ENCODE data around the gene CNTN1. TPM values are rescaled to one million over a fixed set of nuclear protein-coding genes. Genes with fewer than 3 reads are reported as not detected.

Gene CNTN1
- total RNA-seq (not detected), total RNA-seq (0 to 0.12 (median 0) reads per million in 29 experiments)
- total RNA-seq (2013) = 0.31 TPM

GRCh38 chr12:40691913-40692764 lies at the start of gene CNTN1:
TSS of gene CNTN1 (plus strand) at chr12:40692439.
- CTCF ChIA-PET = no interaction called here
- Histone ChIP-seq H3K27me3 (replicated peaks in 1 of 2; ENCODE audit: control insufficient read depth in 2 of 2, extremely low read depth in 1 of 2, insufficient read depth in 2 of 2, low read length in 1 of 2) (peaks cover 9 to 18% of the 10 kb centered on the region in 2 experiments), H3K27ac (ENCODE audit: low read length) (no peak within 1 kb of the TSS), H3K9me3 (no peaks in the 10 kb centered on the region), H3K4me1 (ENCODE audit: control insufficient read depth in 1 of 2, extremely low read depth in 1 of 2, insufficient read depth in 2 of 2, low read length in 2 of 2) (no peaks in the 10 kb centered on the region), H3K36me3 (ENCODE audit: control insufficient read depth in 2 of 2, extremely low read depth in 1 of 2, insufficient read depth in 1 of 2, low read length in 1 of 2) (no peaks in the 10 kb centered on the region), H3K4me3 (ENCODE audit: control insufficient read depth in 1 of 2, extremely low read depth in 1 of 2, low read length in 1 of 2) (no peak within 1 kb of the TSS)
- Mint-ChIP-seq H3K9me3 (peaks cover 0 to 1% (median 0%) of the 10 kb centered on the region in 3 donors), H3K36me3 (peaks cover 2% of the 10 kb centered on the region), H3K27ac (no peak within 1 kb of the TSS), H3K4me3 (no peak within 1 kb of the TSS), H3K4me1 (no peaks in the 10 kb centered on the region), H3K27me3 (peaks cover 22 to 23% of the 10 kb centered on the region in 2 donors)
- POLR2A ChIA-PET = no interaction called here
- DNase-seq = no peak
- 11% methylated on average over 13 of the region's 31 CpGs for WGBS (ENCODE audit: insufficient coverage)
- no peak for ATAC-seq (replicated peaks in 1 of 4)

DNA sequence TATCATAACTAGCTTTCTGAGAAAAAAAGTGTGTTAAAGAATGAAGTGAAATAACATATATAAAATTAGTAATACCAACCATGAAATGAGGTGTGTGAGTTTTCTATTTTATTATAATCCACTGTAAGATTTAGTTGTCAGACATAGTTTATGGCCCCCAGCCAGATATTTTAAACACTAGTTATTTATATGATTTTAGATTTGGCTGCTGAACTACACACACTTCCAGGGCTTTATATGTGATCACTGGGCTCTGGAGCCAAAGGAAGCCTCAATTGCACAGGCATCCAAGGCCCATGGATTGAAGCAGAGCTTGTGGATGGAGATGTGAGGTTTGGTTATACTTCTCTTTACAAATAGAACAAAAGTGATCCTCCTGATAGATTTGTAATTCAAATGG lies 48.7 kb upstream of the CNTN1 start:
- H3K27ac ChIP-seq (ENCODE audit: low read length) = no peak overlapping the region

GRCh38 chr12:40643976-40644375 lies 48.3 kb upstream of the CNTN1 start:
- H3K27ac Mint-ChIP-seq = no peak overlapping the region
- Histone ChIP-seq H3K9me3 (no peaks in the 10 kb centered on the region), H3K4me3 (ENCODE audit: control insufficient read depth in 1 of 2, extremely low read depth in 1 of 2, low read length in 1 of 2) (no peak overlapping the region), H3K27ac (ENCODE audit: low read length) (no peak overlapping the region), H3K36me3 (ENCODE audit: control insufficient read depth in 2 of 2, extremely low read depth in 1 of 2, insufficient read depth in 1 of 2, low read length in 1 of 2) (no peaks in the 10 kb centered on the region), H3K27me3 (replicated peaks in 1 of 2; ENCODE audit: control insufficient read depth in 2 of 2, extremely low read depth in 1 of 2, insufficient read depth in 2 of 2, low read length in 1 of 2) (no peaks in the 10 kb centered on the region), H3K4me1 (ENCODE audit: control insufficient read depth in 1 of 2, extremely low read depth in 1 of 2, insufficient read depth in 2 of 2, low read length in 2 of 2) (no peaks in the 10 kb centered on the region)
- no peak overlapping the region for H3K4me3 Mint-ChIP-seq
- ChIA-PET POLR2A (no interaction called here), CTCF (no interaction called here)
- H3K9me3 Mint-ChIP-seq = peaks cover 3 to 15% (median 4%) of the 10 kb centered on the region in 3 donors
- H3K4me1 Mint-ChIP-seq = no peaks in the 10 kb centered on the region
- H3K27me3 Mint-ChIP-seq = no peaks in the 10 kb centered on the region
- H3K36me3 Mint-ChIP-seq = no peaks in the 10 kb centered on the region
- DNase-seq (no peak), ATAC-seq (replicated peaks in 1 of 4) (no peak)
- WGBS (ENCODE audit: insufficient coverage) = no CpG with 5 or more reads among the region's 1 CpG

More for the DNA sequence above, 48.7 kb upstream of the CNTN1 start:
- ATAC-seq (replicated peaks in 1 of 4) = no peak
- peaks cover 3 to 17% (median 4%) of the 10 kb centered on the region in 3 donors for H3K9me3 Mint-ChIP-seq
- Histone ChIP-seq H3K27me3 (replicated peaks in 1 of 2; ENCODE audit: control insufficient read depth in 2 of 2, extremely low read depth in 1 of 2, insufficient read depth in 2 of 2, low read length in 1 of 2) (no peaks in the 10 kb centered on the region), H3K9me3 (no peaks in the 10 kb centered on the region), H3K36me3 (ENCODE audit: control insufficient read depth in 2 of 2, extremely low read depth in 1 of 2, insufficient read depth in 1 of 2, low read length in 1 of 2) (no peaks in the 10 kb centered on the region), H3K4me3 (ENCODE audit: control insufficient read depth in 1 of 2, extremely low read depth in 1 of 2, low read length in 1 of 2) (no peak overlapping the region), H3K4me1 (ENCODE audit: control insufficient read depth in 1 of 2, extremely low read depth in 1 of 2, insufficient read depth in 2 of 2, low read length in 2 of 2) (no peaks in the 10 kb centered on the region)
- no peak for DNase-seq
- H3K27ac Mint-ChIP-seq = no peak overlapping the region
- ChIA-PET POLR2A (no interaction called here), CTCF (no interaction called here)
- no peaks in the 10 kb centered on the region for H3K4me1 Mint-ChIP-seq
- H3K4me3 Mint-ChIP-seq = no peak overlapping the region
- no peaks in the 10 kb centered on the region for H3K36me3 Mint-ChIP-seq
- H3K27me3 Mint-ChIP-seq = no peaks in the 10 kb centered on the region

DNA sequence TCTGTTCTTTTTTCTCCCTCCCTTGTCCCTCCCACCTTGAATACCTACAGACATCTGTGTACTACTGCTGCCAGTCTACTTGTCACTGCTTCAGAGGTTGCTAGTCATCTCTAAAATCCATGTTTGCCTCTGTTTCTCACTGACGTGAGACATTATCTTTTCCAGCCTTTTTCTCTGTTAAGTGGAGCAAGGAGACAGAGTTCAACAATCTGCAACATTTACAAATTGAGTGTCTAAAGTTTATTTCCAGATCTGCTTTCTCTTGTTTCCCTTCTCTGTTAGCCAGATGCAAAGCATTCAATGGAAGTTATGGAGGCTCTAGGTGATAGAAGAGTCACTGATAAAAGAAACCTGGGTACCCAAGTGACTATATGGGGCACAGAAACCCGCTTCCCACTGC lies 47.5 kb upstream of the CNTN1 start:
- Mint-ChIP-seq H3K4me1 (no peaks in the 10 kb centered on the region), H3K36me3 (no peaks in the 10 kb centered on the region), H3K4me3 (no peak overlapping the region)

GRCh38 chr12:40645361-40645760 lies 46.9 kb upstream of the CNTN1 start:
- Histone ChIP-seq H3K4me1 (ENCODE audit: control insufficient read depth in 1 of 2, extremely low read depth in 1 of 2, insufficient read depth in 2 of 2, low read length in 2 of 2) (no peaks in the 10 kb centered on the region), H3K36me3 (ENCODE audit: control insufficient read depth in 2 of 2, extremely low read depth in 1 of 2, insufficient read depth in 1 of 2, low read length in 1 of 2) (no peaks in the 10 kb centered on the region), H3K27me3 (replicated peaks in 1 of 2; ENCODE audit: control insufficient read depth in 2 of 2, extremely low read depth in 1 of 2, insufficient read depth in 2 of 2, low read length in 1 of 2) (no peaks in the 10 kb centered on the region), H3K4me3 (ENCODE audit: control insufficient read depth in 1 of 2, extremely low read depth in 1 of 2, low read length in 1 of 2) (no peak overlapping the region), H3K27ac (ENCODE audit: low read length) (no peak overlapping the region), H3K9me3 (no peaks in the 10 kb centered on the region)
- Mint-ChIP-seq H3K27me3 (no peaks in the 10 kb centered on the region), H3K9me3 (peaks cover 3 to 9% (median 7%) of the 10 kb centered on the region in 3 donors), H3K4me3 (no peak overlapping the region), H3K36me3 (no peaks in the 10 kb centered on the region), H3K4me1 (no peaks in the 10 kb centered on the region), H3K27ac (no peak overlapping the region)
- CTCF ChIA-PET = no interaction called here
- WGBS (ENCODE audit: insufficient coverage) = 78% methylated on average over 2 of the region's 3 CpGs
- ATAC-seq (replicated peaks in 1 of 4) (no peak), DNase-seq (no peak)
- POLR2A ChIA-PET = no interaction called here

More for the DNA sequence above, 47.5 kb upstream of the CNTN1 start:
- 60% methylated on average over 1 of the region's 2 CpGs for WGBS (ENCODE audit: insufficient coverage)
- DNase-seq (no peak), ATAC-seq (replicated peaks in 1 of 4) (no peak)
- Histone ChIP-seq H3K36me3 (ENCODE audit: control insufficient read depth in 2 of 2, extremely low read depth in 1 of 2, insufficient read depth in 1 of 2, low read length in 1 of 2) (no peaks in the 10 kb centered on the region), H3K9me3 (no peaks in the 10 kb centered on the region), H3K4me1 (ENCODE audit: control insufficient read depth in 1 of 2, extremely low read depth in 1 of 2, insufficient read depth in 2 of 2, low read length in 2 of 2) (no peaks in the 10 kb centered on the region), H3K27me3 (replicated peaks in 1 of 2; ENCODE audit: control insufficient read depth in 2 of 2, extremely low read depth in 1 of 2, insufficient read depth in 2 of 2, low read length in 1 of 2) (no peaks in the 10 kb centered on the region), H3K27ac (ENCODE audit: low read length) (no peak overlapping the region), H3K4me3 (ENCODE audit: control insufficient read depth in 1 of 2, extremely low read depth in 1 of 2, low read length in 1 of 2) (no peak overlapping the region)
- CTCF ChIA-PET = no interaction called here
- Mint-ChIP-seq H3K27me3 (no peaks in the 10 kb centered on the region), H3K9me3 (peaks cover 3 to 12% (median 4%) of the 10 kb centered on the region in 3 donors), H3K27ac (no peak overlapping the region)
- POLR2A ChIA-PET = no interaction called here

DNA sequence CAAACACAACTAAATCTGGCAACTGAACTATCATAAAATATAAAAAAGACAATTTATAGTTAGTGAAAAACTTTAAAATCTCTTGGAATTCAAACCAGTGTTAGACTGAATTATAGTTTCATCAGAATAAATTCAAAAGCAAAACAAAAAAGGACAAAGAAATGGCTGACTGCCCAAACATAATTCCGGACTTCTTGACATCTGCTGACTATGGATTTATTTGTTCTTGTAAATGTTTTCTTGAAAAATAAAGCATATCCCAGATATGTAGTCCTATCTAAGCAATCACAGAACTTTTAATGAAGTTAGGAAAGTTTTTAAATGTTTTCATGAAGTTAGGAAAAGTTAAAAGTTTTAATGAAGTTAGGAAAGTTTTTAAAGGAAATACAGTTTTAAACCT lies 45.8 kb upstream of the CNTN1 start:
- Histone ChIP-seq H3K4me3 (ENCODE audit: control insufficient read depth in 1 of 2, extremely low read depth in 1 of 2, low read length in 1 of 2) (no peak overlapping the region), H3K27me3 (replicated peaks in 1 of 2; ENCODE audit: control insufficient read depth in 2 of 2, extremely low read depth in 1 of 2, insufficient read depth in 2 of 2, low read length in 1 of 2) (no peaks in the 10 kb centered on the region), H3K27ac (ENCODE audit: low read length) (no peak overlapping the region), H3K36me3 (ENCODE audit: control insufficient read depth in 2 of 2, extremely low read depth in 1 of 2, insufficient read depth in 1 of 2, low read length in 1 of 2) (no peaks in the 10 kb centered on the region), H3K4me1 (ENCODE audit: control insufficient read depth in 1 of 2, extremely low read depth in 1 of 2, insufficient read depth in 2 of 2, low read length in 2 of 2) (no peaks in the 10 kb centered on the region), H3K9me3 (no peaks in the 10 kb centered on the region)
- ChIA-PET POLR2A (no interaction called here), CTCF (no interaction called here)
- DNase-seq (no peak), ATAC-seq (replicated peaks in 1 of 4) (no peak)
- no peaks in the 10 kb centered on the region for H3K4me1 Mint-ChIP-seq
- no peak overlapping the region for H3K4me3 Mint-ChIP-seq
- no peak overlapping the region for H3K27ac Mint-ChIP-seq
- H3K27me3 Mint-ChIP-seq = no peaks in the 10 kb centered on the region
- WGBS (ENCODE audit: insufficient coverage) = no CpG with 5 or more reads among the region's 1 CpG
- peaks cover 3 to 5% (median 4%) of the 10 kb centered on the region in 3 donors for H3K9me3 Mint-ChIP-seq
- H3K36me3 Mint-ChIP-seq = no peaks in the 10 kb centered on the region

Measured in T-cell (primary cell).